Measurements from ENCODE around the gene DPF3.

Gene DPF3

DNA sequence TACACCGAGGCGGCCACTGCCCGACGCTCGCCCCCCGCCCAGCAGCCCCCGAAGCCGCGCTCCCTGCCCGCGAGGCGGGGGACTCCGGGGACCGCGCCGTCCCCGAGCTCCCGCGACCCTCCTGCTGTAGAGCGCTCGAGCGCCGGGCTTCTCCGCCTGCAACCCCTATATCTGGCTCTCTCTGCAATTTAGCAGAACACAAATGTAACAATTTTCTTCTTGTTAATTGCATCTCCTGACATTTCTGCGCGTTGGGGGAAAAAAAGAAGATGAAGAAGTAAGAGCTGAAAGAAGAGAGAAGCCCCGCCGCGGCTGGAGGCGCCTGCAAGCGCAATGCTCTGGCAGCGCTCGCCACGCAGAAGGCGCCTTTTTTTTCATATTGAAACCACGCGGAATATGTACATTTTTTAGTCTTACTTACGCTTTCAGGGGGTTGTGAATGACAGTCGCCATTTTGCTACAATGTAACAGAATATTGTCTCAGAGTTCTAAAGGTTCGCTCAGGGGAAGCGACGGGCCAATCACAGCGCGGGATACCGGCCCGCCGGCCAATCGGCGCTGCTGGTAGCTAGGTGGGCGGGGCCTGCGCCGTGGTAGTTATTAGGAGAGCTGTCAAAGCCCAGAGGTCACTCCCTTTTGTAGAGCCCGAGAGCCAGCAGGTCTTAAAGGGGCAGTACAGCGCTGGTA is at the start of gene DPF3:
Gene DPF3, minus strand, starts transcription at position 466 of the 687 bp plus-strand sequence. Its CDS starts 13 bp downstream, at position 453.
- DNase-seq, result peak; percentile 95

- no peak for DNase-seq
These were observed 49.0 kb upstream of the DPF3 start for GRCh38 chr14:72942934-72943333.

DNA sequence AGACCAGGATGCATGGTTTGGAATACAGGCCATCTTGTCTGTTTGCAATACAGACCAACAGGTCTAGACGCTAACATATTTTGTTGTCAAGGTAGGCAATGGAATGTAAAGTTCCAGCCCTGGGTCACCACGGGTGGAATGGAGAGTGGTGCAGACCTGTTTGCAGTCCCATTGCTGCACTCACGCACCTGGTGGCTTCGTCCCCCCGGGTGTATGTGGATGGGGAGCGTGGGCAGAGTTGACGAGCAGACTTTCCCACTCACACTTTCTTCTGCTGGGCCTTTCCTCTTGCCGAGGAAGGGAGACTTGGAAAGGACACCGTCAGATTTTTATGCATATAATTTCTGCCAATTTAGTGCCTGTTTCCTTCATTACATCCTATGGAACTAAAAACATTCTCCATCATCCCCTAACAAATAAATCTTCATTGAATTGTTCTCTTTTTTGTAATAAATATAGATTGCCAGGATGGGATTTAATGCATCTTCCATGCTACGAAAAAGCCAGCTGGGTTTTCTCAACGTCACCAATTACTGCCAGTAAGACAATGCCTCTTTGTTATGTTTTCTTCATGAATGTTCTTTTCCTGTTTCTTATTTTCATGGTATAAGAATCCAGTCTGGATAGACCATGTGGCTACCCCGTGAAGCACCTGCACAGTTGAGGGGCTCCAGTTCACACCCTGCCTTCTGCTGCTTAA is 47.5 kb upstream of the DPF3 start:
- DNase-seq, result no peak

DNA sequence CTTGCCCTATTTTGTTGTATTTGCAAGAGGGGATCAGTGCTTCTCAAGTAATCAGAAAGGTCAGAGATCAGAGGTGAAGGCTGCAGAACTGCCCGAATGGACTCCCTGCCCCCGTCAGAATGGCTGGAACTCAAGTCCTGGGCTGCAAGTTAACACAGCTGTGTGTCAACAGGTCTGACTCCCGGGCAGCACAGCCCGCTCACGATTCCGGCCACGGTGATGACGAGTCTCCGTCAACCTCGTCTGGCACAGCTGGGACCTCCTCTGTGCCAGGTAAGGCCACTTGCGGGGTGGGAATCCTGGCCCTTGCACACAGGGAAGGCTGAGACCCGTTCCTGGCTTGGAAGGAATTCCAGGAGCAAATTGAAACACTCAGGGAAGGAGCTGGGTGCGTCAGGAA is 45.7 kb upstream of the DPF3 start:
- DNase-seq, result no peak

- no peak for DNase-seq
These were observed 39.0 kb upstream of the DPF3 start for GRCh38 chr14:72932893-72933292.

- no peak for DNase-seq
These were observed 35.6 kb upstream of the DPF3 start for GRCh38 chr14:72929316-72930080.

GRCh38 chr14:72928872-72929271 is 35.0 kb upstream of the DPF3 start:
- DNase-seq, result no peak

DNA sequence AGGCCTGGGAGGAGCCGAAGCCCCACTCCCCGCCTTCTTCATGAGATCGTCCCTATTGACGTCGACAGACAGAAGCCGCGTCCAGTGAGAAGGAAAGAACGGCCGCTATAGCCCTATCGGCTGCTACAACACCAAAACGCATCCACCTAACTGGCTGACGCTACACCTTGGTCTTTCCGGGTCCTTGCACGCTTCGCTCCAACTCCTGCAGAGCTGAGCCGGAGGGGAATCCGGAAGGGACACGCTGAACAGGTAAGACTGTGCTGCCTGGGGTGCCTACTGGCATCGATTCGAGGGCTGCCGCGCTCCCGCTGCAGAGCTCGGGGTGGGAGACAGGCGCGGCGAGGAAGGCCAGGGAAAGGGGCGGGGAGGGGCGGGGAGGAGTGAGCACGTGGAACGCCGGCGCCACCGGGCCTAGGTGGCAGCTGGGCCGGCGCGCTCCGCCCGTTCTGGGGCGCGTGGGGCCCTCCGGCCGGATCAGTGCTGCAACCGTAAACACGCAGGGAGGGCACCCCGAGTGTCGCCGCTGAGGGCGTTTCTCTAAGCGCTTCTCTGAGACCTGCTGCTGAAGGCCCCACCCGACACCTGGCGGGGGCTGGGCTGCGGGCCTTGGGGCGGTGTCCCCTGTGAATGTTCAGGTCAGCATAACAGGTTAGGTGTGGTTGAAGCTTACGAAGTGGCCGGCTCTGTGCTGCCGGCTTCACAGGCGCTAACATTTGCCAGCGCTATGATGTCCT is 32.6 kb upstream of the DPF3 start, which contains the start of gene DCAF4:
Gene DCAF4, plus strand, starts transcription at position 173 of the 737 bp plus-strand sequence. CDS start 11,515 bp downstream, outside the sequence.
- peak; percentile 100 for DNase-seq

DNA sequence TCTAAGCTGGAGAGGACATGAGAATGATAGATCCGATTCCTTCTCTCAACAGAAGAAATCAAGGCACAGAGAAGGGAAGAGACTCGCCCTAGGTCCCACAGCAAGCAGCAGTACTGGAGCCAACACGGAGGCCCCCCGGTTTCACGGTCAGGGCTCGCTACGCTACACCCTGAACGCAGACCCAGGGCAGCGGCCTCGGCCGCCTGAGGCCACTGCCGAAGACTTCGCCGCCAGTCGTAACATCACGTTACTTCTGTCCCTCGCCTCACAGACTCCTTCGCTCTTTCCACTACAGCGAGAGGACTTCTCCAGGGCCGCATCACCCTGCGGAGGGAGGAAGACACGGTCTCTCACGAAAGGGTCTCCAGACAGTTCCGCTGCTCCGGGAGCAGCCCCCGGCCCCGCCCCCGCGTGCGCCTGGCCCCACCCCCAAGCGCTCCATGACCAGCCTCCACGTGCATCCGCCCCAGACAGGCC is 32.0 kb upstream of the DPF3 start:
- DNase-seq, result no peak

- DNase-seq, result no peak
These were observed 31.4 kb upstream of the DPF3 start for GRCh38 chr14:72925171-72925759.

DNA sequence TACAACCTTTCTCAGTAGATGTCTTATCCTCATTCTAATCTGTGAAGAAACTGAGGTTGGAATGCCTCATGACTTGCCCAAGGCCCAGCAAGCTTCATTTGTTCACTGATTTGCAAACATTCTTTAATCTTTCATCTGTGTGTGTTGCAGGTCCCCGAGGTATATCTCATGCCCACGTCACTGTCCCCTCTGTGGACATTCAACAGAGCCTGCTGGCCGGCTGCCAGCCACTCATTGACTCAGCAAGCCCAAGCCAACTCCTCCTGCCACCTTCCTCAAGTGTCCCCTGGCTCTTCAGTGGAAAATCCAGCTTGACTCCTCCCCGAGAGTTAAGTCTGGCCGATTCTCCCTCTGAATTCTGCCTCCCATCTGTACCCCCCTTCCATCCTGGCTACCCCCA is 30.4 kb upstream of the DPF3 start:
- DNase-seq, result peak; percentile 4

DNA sequence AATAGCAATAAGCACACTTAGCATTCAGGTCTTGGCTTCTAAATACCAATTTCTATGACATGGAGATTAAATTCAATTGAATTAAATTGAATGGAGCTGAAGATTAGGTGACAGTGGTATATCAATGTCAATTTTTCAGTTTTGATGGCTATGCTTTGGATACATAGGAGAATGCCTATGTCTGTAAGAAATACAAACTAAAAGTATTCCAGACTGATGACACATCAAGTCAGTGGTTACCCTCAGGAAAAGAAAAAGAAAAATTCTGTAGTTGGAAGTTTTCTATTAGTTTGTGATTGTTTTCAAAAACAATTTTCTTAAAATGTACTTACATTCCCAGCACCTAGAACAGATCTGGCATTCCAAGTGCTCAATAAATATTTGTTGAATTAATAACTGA is 27.5 kb upstream of the DPF3 start:
- no peak for DNase-seq

- DNase-seq, result no peak
These were observed 26.1 kb upstream of the DPF3 start for GRCh38 chr14:72920008-72920407.

- DNase-seq, result no peak
These were observed 23.3 kb upstream of the DPF3 start for GRCh38 chr14:72917094-72917802.

DNA sequence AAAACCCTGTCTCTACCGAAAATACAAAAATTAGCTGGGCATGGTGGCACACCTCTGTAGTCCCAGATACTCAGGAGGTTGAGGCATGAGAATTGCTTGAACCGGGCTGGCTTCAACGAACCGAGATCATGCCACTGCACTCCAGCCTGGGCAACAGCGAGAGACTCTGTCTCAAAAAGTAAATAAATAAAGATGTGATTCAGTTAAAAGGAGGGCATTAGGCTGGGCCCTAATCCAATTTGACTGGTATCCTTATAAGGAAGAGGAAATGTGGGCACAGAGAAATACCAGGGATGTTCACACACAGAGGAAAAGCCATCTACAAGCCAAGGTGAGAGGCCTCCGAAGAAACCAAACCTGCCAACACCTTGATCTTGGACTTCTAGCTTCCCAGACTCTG is 22.3 kb upstream of the DPF3 start:
- no peak for DNase-seq

DNA sequence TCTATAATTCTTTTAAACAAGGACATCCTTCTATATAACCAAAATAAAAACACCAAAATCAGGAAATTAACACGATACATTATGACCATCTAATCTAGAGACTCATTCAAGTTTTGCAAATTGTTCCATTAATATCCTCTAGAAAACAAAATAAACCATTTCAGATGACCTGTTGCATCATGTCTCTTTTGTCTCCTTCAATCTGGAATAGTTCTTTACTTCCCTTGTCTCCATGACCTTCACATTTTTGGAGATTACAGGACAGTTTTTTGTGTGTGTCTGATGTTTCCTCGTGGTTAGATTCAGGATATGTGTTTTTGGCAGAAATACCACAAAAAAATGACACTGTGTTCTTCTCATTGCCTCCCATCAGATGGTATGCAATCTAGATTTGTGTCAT is 19.9 kb upstream of the DPF3 start:
- DNase-seq, result no peak

DNA sequence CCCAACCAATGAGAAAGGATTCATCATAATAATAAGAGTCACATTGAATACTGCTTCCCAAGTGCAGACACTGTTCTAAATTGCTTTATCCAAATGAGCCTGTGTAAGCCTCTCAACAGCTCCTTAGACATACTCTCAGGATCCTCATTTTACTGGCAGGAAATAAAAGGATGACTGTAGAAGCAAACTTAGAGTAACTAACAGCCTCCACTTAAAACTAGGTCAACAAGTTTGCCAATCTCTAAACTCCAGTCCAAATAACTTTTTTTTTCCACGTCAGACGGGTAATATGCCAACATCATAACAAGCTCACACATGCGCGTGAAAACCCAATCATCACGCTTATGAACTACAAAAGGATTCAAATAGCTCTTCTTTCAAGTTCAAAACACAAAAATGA is 15.3 kb upstream of the DPF3 start:
- DNase-seq, result no peak

DNA sequence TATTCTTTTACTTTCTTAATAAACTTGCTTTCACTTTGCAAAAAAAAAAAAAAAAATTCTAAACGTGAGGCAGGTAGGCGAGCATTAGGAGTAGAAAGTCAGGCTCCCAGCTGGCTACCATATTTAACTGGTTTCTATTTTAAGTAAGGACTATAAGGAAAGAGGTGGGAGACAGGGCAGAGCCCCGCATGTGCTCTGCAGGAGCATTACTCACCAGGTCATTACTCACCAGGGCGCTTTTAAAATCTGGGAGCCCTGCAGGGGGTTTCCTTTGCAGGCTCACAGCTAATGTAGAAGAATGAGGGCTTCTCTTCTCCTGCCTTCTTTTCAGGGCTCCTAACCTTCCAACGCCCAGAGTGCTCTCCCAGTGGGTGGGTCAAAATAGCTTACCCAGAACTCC is 14.0 kb upstream of the DPF3 start:
- no peak for DNase-seq

DNA sequence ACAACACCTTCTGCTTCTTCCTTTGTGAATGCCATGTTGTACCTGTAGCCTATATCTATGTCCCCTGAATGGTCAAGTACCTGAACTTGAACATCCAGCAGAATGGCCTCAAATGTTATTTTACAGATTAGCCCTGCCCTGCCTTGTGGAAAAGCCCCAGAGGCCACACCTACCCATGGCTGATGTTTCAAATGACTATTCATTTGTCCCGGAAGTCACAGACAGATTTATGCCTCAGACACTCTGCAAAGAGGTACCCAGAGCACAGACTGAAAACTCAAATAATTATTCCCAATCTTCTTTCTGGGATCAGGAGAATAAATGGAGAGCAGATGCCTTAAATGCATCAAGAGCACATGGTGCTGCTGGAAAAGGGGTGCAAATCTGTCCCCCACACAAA is 13.0 kb upstream of the DPF3 start:
- DNase-seq, result no peak

GRCh38 chr14:72906316-72906715 is 12.4 kb upstream of the DPF3 start:
- DNase-seq, result no peak

- peak; percentile 70 for DNase-seq
These were observed 11.1 kb upstream of the DPF3 start for GRCh38 chr14:72904840-72905561.

Data from NCI-H2171 treated with DMSO at 0.1 percent for 48 hours (cell line).